IPS-NIHi7 (cell line): ENCODE data around the gene SH3RF3.
A peak's percentile ranks its signal among the peaks of the same experiment; 100 is the strongest.

Experiments used
- DNase-seq: peaks from one replicate; pipeline ENCODE4 v3.0.0; 2012; ENCODE audit warnings: mixed read lengths; ENCODE audit errors: extremely low spot score

SH3RF3 gene

DNA sequence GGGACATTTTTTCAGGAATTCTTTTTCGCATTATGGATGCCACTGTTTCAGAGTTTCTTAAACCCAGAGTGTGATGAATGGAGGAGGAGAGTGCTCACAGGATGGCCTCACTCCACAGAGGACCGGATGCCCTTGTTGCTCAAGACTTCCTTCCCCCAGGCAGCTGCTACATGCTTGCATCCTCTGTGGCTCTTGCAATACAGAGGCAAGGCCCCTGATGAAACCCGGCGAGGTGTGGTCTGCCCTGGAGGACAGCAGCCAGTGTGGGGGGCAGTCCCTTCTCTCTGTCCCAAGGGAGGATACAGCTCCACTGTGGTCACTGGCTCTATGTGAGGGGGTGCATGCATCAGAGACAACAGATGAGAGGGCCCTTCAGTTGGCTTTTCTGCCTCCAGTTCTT lies 109.6 kb downstream of the SH3RF3 start:
- DNase-seq, result peak; percentile 31

DNA sequence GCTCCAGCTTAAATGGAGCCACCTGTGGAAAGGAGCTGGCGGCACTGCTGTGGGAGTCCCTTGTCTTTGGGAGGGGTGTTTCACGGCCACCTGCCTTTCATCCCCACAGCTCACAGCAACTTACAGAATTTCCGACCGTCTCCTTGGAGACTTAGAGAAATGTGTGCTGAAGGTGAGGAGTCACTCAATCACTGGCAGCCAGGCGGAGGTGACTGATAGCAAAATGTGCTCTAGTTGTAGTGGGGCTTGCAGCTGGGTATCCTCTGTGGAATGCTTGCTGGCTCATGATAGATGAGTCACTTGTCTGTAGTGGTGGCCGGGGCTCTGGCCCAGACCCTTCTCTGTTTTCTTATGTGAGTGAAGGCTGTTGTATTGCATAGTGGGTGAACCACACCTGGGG lies 110.7 kb downstream of the SH3RF3 start:
- peak; percentile 49 for DNase-seq

DNA sequence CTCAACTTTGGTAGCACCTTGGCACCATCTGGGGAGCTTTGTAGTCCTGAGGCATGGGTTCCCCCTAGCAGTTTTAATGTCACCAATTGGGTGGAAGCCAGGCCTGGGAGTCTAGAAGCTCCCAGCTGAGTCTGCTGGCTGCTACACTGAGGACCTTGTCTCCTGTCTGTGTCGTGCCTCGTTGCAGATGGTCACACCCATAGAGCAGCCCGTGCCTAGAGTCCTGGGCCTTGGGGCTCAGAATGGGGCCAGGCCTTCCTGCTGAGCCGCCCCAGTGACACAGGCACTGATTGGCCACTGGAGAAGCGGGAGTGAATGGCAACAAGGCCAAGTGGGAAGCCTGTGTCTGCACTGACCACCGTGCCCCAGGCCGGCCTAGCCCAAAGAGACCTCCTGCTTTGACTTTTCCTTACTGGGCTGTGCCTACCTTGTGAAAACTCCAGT lies 113.2 kb downstream of the SH3RF3 start:
- DNase-seq, result no peak

DNA sequence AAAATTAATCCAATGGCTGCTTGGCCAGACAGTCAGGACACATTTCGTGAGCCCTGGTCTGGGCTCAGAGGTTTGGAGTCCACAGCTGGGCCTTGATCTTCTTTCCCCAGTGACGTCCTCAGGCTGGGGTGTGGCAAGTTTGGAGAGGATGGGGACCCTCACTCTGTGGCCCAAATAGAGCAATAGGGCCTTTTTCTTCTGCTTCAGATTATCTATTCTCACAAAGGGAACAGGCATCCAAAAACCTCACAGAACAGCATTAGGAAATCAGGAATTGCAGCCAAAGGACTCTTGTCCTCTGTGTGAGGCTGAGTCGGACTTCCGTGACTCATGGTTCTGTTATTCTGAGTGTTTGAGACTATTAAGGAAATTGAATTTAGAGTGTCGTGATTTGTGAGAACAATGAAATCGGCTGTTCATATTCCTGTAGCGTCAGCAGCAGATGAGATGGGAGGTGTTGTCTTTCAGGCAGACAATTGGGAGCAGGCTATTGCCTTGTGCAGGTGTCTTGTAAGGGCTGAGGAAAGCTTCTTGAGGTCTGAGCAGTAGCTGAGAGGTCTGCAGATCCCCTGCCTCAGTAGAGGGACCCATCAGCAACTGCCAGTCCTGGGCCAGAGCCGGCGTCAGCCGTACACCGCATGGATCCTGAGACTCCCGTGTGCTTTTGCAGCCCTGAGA lies 113.8 kb downstream of the SH3RF3 start:
- no peak for DNase-seq

DNA sequence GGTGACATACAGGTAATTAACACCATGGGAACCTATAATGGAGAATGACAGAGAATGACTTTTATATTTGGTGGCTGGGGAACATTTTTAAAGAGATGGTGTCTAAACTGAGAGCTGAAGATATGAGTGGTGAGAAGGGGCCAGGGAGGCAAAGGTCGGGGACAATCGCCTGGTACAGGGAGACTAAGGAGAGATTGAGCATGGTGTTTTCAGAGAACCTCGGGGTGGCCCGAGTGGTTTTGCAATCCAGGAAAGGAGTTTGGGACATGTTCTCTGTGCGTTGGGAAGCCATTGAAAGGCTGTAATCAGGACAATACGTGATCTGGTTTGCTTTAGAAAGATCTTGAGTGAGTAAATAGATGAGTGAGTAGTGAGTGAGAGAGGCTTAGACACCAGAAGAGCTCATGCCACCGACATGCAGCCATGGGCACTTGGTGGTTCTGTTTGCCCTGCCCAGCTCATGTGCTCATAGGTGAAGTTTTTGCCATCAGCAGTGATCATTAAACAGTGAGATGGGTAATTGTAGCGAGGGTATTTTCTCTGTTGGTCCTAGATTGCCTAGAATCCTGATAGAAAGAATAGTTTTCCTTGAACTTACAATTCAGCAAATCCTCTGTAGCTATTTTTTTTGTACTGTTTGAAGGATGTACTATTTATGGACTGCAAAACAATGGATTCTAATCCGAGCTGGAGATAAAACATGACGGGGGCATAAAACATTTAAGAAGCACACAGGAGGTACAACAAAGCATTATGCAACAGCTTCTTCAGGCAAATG lies 114.7 kb downstream of the SH3RF3 start:
- DNase-seq, result no peak

DNA sequence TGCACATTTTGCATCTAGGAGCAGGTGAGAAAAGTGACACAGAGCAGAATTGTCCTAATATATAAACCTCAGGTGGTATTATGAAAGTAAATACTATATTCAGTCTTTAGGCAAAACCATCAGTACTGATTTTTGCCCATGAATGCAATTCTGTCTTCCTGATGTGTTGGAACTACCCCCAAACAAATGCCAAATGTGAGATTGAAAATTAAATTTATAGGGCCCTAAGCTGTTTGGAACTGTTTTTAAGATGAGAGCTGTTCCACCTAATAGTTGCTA lies 115.2 kb downstream of the SH3RF3 start:
- DNase-seq, result no peak

DNA sequence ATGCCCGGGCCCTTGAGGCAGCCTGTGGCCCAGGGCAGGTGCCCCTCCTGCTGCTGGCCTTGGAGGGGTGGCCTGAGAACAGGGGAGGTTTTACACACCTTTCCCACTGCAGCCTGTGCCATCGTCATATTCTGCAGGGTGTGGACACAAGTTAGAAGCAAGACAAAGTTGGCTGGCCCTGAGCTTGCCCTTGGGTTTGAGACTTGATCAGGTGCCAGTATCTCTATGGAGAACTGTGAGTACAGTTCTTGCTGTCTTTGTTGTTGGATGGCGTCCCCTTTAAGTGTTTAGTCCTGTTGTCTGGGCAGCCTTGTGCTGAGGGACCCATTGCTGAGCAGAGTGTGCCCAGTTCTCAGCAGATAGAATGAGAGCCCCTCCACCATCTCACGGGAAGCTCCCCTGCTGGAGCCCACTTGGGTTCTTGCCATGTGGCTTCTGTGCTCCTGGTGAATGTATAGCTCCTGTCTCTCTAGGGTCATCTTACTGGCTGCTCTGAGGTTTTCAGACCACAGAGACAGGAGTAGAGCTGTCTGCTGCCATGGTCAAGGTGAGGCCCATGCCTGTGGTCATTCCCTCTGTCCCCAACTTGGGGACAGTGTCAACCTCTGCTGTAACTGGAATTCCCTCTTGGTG lies 115.9 kb downstream of the SH3RF3 start:
- DNase-seq, result no peak

DNA sequence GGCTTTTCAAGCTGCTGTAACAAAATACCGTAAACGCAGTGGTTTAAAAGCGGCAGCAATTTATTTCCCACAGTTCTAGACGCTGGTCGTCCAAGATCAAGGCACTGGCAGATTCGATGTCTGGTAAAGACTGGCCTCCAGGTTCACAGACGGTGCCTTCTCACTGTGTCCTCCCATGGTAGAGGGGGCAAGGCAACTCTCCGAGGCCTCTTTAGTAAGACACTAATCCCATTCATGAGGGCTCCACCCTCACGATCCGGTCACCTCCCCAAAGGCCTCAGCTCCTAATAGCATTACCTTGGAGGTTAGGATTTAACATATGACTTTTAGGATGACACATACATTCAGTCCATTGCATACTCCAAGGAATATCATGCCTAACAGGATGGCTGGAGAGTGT lies 117.2 kb downstream of the SH3RF3 start:
- no peak for DNase-seq

DNA sequence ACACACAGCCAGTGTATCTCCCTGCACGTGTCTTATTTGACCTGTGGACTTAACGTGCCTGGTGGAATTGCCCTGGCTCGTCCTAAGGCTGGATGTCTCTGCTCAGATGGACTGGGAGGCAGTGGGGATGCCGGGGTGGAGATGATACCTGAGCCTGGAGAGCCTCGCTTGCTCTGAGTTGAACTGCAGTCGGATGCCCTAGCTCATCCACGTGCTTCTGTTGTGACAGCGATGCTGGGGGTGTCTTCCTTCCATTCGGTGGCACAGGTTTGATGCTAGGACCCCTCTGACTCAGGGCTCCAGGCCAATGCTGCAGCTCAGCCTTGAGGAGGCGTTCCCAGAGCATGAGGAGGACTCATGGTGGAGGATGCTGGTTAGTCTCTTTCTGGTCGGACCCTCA lies 117.6 kb downstream of the SH3RF3 start:
- no peak for DNase-seq

DNA sequence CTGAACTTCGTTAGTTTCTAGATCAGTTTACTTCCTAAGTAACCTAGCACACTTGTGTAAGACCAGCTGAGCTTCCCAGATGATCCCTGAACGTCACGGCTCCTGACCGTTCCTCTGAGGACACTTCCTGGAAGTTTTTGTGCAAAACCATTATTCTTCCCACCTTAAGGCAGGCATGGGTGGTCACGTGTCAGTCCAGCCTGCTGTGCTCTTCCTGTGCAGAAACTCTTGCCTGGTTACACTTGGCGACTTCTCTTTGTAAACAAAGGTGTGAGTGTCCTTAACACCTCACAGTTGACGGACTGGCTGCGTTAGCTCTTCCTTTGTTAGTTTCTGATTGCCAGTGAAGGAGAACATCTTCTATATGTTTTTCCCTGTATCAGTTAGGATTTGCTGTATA lies 118.3 kb downstream of the SH3RF3 start:
- no peak for DNase-seq

DNA sequence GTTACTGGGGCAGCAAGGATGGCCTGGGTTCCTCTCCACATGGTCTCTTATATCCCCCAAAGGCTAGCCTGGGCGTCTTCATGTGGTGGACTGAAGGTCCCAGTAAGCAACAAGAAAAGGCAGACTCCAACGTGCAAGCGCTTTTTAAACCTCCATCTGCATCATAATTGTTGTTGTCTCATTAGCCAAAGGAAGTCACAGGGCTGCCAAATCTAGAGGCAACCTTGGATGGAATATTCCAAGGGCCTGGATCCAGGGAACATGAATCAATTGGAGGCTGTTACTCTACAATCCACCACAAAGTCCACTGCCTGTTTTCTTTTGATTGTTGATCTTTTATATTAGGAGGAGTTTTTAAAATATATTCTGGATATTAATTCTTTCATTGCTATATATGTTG lies 118.8 kb downstream of the SH3RF3 start:
- DNase-seq, result no peak

DNA sequence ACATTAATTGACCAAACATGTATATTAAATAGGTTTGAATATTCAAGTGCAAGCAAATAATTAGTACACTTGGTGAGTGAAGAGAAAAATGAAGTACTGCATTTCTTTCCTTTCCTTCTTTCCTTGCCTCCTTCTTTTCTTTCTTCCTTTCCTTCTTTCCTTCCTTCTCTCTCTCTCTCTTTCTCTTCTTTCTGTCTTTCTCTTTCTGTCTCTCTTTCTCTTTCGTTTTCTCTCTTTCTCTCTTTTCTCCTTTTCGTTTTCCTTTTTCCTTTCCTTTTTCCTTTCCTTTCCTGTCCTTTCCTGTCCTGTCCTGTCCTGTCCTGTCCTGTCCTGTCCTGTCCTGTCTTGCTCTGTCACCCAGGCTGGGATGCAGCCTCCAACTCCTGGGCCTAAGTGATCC lies 119.6 kb downstream of the SH3RF3 start:
- DNase-seq, result no peak

DNA sequence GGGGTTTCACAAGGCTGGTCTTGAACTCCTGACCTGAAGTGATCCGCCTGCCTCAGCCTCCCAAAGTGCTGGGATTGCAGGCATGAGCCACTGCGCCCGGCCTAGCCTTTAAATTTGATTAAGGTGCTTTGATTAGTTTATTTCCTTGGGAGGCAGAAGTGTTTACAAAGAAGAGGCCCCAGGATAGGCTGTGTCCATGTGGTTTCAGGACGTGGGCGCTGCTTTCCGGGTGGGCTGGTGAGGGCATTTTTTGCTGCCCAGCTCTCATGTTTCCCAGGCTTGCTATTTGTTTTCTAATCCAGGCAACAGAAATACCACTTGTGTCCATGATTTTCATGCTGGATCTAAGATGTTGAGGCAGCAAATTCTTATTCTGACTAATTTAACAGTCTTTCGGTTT lies 124.2 kb downstream of the SH3RF3 start:
- no peak for DNase-seq

DNA sequence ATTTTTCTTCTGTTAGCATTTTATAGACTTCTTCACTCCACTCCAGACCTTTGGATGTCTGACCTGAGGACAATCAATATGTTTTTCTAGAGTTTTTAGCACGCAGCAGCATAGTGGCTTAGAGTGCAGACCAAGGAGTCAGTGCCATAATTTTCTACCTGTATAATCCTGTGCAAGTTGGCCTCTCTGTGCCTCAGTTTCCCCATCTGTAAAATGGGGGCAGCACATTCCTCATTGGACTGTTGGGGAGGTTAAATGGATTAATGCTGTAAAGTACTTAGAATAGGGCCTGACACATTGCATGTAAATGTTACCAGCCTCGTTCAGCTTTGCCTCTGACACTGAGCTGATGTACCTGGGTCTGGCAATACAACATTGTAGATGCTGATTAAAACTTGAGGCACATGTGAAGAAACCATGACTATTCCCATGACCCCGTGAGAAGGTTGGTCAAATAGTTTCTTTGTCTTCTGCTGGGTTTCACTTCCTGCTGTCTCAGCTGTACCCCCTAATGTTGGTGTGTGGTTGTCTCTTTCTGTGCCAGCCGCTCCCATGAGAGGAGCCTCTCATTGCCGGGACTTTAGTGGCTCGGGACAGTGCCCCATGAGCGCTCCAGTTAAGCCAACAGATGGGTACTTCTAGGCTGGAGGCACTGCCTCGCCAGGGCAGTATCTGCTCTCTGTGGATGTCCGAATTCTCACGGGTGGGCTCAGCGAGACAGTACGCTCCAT lies 125.3 kb downstream of the SH3RF3 start:
- DNase-seq, result no peak

DNA sequence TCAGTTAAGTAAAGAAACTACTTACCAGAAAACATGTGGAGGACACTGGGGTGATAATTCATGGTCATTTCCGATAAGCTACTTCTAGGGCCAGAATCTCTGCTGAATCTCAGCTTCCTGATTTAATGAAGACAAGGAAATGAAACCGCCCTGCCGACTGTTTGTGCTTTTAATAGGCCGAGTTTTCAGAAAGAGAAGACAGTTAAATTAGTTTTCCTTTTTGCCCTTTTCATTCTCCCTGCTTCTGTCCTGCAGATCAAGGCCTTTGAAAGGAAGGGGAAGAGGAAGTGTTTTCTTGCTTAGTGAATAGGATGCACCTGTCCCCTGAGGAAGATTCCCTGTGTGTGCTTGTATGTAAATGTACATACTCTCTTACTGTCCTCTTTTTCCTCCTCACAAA lies 126.6 kb downstream of the SH3RF3 start:
- DNase-seq, result no peak

DNA sequence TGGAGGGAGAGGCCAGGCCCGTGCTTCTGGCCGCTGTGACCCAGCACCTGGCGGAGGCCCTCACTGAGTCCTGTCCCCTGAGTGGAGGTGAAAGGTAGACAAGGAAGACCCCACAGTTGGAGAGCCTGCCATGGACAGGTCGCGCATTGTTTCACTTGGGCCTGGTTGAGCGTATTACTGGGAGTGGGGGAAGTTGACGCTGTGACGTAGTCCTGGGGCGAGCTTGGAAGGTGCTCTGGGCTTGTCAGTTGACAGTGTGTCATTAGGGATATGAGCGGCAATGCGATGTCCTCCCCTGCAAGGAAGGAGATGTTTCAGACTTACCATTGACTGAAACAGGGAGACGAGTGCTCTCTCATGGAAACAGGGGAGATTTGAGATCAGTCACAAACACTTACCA lies 127.1 kb downstream of the SH3RF3 start:
- no peak for DNase-seq

DNA sequence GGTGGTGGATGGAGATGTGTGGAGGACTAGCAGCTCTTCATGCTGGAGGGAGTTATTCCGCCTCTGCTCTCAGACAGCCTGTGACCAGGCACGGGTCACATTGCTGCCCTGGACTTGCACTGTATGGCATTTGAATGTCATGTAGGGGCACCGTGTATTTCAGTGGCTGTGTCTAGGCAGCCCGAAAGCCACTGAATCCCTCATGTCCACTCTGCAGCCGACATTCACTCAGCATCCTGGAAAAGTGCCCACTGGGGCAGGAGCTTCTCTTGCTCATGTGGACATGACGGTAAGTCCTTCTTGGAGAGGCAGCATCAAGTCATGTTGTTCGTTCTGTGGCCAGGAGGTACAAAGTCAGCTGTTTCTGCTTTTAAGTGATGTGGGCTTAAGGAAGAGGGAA lies 127.9 kb downstream of the SH3RF3 start:
- DNase-seq, result no peak

DNA sequence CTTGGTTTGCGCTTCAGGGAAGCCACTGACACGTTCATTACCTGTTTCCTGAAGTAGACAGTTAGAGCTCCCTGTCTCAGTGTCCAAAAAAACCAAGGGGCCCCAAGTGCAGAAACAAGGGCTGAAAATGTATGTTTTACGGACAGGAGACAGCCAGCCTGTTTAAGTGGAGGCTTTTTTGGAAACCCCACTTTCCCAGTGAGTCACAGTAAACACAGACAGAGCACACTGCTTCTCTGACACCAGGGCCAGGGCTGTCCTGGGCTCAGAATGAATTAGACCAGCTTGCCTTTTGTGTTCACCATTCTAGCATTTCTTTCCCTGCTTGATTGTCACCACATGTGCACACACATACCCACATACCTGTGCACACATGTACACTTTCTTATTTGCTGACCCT lies 128.6 kb downstream of the SH3RF3 start:
- no peak for DNase-seq

DNA sequence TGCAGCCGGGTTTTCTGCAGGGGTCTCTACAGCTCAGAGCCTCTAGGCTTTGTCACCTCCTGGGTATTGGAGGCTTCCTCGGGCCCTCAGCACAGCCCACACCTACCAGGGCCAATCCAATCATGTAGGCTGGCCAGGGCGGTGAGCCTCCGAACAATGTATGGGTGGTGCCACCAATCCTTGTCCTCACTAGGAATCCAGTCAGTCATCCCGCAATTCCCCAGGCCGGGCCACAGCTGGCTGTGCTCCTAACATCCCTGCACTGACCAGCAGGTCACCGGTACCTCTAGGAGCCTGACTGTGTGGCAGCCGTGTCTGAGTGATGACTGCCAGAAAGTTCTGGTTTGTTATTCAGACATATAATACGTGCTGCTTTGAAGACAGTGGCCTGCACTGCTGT lies 129.4 kb downstream of the SH3RF3 start:
- no peak for DNase-seq

DNA sequence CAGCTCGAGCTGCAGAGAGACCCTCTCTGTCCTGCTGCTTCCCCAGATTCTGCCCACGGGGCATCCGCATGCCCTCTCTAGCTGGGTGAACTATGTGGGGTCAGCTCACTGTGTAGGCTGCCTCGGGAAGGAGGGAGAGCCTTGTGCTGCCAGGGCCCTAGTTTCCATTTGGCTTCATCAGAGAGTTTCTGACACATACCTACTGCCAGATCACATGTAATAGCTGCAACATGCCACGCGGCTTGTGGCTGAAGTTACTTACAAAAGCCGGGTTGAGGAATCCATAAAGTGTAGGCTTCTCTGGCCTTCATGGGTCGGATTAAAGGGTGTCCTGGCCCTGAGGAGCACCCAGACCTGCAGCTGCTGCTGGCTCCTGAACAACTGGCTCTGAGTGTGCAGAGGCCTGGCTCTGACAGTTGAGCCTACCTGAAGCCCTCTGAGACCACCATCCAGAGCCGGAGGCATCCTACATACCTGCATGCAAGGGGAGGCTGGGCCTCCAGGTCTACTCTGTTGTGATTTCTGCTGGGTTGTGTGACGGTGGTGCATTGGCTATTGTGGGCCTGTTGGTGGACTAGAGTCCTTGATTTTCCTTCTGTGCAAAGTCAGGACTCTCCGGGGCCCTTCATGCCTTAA lies 130.0 kb downstream of the SH3RF3 start:
- DNase-seq, result no peak

DNA sequence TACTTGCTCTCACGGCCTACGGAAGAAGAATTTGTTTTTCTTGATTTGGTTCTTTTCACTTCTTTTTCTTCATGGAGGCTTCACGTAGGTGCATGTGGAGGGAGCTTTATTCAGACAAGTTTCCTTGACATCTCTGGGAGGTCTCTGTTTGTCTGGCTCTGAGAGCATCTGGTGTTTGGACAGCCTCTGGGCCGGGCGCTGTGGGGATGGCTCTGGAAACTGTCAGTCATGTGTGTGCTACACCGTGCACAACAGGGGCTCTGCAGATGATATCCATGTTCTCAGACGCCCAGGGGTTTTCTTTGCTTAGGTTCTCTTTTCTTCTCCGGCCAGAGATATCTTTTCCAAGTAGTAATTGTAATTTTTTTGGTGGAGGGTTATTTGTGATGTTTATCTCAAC lies 130.7 kb downstream of the SH3RF3 start:
- DNase-seq, result no peak
